ENCODE results near the gene GAPDH.
A peak's percentile ranks its signal among the peaks of the same experiment; 100 is the strongest.

- TF ChIP-seq CTCF (IDR thresholded peaks at IDR 0.05) (peak in 2 of 7 experiments; percentile 5 to 9), POLR2A (IDR thresholded peaks at IDR 0.05) (peak in 1 of 3 donors; percentile 31)
Observed at GRCh38 chr12:6534945-6535696, 804 bp downstream of the GAPDH start.

All from body of pancreas (tissue), 4 donors.